H54 (cell line): Measurements from ENCODE around the gene DAP.

Experiments
- DNase-seq: peaks from one replicate; pipeline ENCODE4 v3.0.0; 2011; ENCODE audit warnings: low spot score, mixed read lengths; ENCODE audit not compliant: insufficient read length
- FAIRE-seq: peaks from 3 replicates; lab custom pipeline; 2011; peaks lifted over from hg19 to GRCh38; lab: Jason Lieb, UNC
- POLR2A ChIP-seq: IDR thresholded peaks from 2 replicates; pipeline ENCODE4 v1.6.1; 2011; ENCODE audit warnings: low read depth, mild to moderate bottlenecking, low read length

DAP gene

DNA sequence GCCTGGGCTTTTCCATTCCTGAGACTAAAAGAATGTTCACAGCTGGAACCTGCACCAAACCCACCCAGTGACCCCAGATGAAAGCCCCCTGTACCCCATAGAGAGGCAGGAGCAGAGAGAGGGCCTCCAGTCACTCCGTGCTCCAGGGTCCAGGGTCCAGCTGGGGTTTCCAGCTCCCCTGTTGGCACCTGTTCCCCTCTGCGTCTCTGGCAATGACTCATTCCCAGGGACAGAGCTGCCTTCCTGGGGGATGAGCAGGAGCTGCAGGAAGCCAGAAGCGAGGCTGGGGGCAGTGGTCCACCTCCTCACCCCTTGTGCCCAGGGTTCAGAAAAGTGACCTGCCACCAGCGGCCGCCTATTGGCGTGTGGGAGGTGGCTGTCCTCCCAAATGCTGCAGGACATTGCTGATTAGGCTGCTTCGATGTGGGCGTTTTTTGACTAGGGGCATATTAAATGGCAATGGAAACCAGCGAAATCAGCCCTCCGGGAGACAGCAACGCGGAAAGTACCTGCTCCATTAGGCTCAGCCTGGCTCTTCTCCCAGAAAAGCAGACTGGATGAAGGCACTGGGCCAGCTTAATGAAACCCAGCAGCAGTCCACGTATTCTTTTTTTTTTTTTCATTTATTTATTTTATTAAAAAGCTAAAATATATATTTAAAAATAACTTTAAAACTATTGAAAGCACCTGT, 97.4 kb downstream of the DAP start:
- TF ChIP-seq POLR2A: no peak
- peak; percentile 79 for DNase-seq
- FAIRE-seq: no peak

- FAIRE-seq (no peak), DNase-seq (no peak)
Observed at GRCh38 chr5:10662661-10663488, 98.2 kb downstream of the DAP start.

GRCh38 chr5:10662083-10662482, 99.0 kb downstream of the DAP start:
- no peak for TF ChIP-seq POLR2A
- DNase-seq (no peak), FAIRE-seq (no peak)

More at GRCh38 chr5:10662661-10663488, 98.2 kb downstream of the DAP start:
- TF ChIP-seq POLR2A: no peak

DNA sequence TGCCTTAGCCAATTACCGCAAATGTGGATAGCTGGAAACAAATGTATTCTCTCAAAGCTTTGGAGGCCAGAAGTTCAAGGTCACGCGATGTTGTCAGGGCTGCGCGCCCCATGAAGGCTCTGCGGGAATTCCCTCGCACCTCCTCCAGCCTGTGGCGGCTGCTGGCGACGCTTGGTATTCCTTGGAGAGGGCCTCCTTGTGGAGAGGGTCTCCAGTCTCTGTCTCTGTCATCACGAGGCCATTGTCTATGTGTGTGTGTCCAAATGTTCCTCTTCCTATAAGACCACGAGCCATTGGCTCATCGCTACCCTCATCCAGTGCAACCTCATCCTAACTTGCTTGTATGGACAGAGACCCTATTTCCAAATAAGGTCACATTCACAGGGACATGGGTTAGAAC, 99.6 kb downstream of the DAP start:
- FAIRE-seq: no peak
- TF ChIP-seq POLR2A: no peak

DNA sequence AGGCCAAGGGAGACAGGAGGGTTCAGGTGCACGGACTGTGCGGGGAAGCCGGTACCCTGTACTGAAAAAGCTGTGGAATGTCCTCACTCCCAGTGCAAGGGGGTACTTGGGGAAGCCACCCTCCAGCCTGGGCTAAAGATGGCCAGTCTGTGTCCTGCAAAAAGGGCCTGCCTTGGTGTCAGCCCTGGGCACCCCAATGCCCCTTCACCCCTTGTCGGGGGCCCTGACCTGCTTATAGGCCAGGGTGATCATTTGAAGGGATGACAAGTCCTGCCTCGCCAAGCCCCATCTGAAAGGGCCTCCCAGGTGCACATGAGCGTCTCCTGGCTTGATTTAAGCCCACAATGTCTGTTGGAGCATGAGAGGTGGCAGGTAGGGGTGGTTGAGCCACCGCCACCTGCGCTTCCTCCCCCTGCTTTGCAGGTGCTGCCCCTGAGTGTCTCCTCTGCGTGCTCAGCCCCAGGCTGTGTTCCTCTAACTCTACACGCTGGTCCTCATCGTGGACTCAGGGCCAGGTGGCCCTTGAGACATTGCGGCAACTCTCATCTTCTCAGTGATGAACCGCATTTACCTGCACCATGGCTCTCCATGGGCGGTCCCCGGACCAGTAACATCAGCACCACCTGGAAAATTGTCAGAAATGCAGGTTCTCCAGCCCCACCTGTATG, 100.2 kb downstream of the DAP start:
- no peak for FAIRE-seq
- TF ChIP-seq POLR2A: no peak
- DNase-seq: no peak

More for the DNA sequence above, 99.6 kb downstream of the DAP start:
- no peak for DNase-seq

GRCh38 chr5:10660135-10660534, 100.9 kb downstream of the DAP start:
- DNase-seq: no peak

DNA sequence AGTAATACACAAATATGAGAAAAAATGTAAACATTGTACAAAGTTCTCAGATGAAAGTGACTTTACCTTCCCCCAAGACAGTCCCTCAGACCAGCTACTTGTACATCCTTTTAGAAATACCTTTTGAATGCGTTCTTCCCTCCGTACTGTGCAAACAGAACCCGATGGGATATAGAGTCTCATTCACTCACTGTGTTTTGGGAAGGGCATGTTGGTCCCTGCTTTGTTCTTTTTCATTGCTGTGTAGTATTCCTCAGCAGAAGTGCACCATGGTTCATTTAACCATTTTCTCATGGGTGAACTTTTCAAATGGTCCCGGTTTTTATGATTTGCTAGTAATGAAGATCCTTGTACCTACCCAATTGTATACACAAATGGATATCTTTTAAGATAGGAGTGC, 102.8 kb downstream of the DAP start:
- no peak for DNase-seq
- FAIRE-seq: no peak
- no peak for TF ChIP-seq POLR2A

More at GRCh38 chr5:10660135-10660534, 100.9 kb downstream of the DAP start:
- FAIRE-seq: no peak
- TF ChIP-seq POLR2A: no peak

- DNase-seq (peak; percentile 38), FAIRE-seq (no peak)
- TF ChIP-seq POLR2A: no peak
Observed at GRCh38 chr5:10655972-10656830, 104.8 kb downstream of the DAP start.

GRCh38 chr5:10655161-10655971, 105.7 kb downstream of the DAP start:
- FAIRE-seq: no peak
- no peak for DNase-seq
- no peak for TF ChIP-seq POLR2A

DNA sequence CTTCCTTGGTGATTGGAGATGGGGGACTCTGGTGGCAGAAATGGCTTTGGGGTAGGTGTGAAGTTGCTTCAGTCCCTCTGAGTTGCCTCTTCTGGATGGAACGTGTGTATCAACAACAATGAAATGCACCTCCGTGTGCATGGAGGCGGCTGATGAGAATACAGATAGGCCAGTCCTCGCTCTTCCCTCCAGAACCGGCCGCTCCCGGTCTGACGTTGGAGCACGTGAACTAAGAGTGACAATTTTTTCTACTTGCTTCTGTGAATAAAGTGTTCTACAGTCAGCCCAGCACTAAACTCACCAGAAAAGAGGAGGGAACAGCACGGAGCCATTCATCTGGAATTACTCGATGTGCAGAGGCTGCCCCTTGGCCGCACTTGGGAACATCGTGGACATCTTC, 106.5 kb downstream of the DAP start:
- no peak for FAIRE-seq
- no peak for DNase-seq
- TF ChIP-seq POLR2A: no peak

DNA sequence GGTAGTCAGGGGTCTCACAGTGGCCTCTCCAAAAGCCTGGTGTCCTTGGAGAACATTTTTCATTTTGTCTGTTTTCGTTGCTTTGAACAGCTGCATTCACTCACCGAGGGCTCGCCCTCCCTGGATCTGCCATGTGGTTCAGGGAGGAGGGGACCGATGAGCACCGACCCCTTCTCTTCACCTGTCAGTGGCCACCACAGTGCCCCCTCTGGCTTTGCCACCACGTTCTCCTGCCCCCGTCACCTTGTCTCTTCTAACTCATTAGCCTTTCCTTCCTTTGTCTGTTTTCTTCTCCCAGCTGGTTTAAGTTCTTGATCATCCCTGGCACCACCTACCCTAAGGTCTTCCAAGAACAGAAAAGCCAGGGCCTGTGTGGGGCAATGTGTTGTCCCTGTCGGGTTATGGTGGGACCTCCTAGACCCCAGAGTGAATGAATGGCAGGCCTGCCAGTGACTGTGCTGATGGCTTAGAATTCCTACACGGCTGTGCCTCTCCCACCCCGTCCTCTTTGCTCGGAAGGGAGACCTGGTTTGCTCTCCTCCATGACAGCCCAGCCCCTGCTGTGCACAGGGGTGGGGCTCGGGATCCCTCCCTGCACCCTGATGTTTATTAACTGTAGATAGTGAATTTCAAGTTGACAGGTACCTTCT, 107.2 kb downstream of the DAP start:
- TF ChIP-seq POLR2A: no peak
- DNase-seq (no peak), FAIRE-seq (no peak)

DNA sequence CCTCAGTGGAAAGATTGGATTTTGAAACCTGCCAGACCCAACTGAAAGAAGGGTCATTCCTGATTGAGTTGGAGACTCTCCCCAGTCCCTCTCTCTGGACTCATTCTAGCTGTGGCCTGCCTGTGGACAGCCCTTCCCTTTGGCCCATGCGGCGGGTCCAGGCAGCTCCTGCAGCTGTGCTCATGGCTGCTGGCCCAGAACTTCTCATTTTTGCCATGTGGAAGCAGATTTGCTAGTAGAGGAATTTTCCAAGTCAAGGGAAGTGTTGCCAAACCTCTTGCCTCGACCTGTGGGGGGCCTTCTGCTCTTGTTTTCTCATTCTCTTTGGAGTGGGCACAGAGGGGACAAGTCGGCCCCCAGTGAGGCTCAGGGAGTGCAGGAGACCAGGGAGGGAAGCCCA, 108.0 kb downstream of the DAP start:
- FAIRE-seq (no peak), DNase-seq (no peak)
- TF ChIP-seq POLR2A: no peak
